ENCODE data around the gene GMFB.
"Not testable (repeated sequence)": the region's sequence is repeated elsewhere in the genome, so short reads cannot be mapped to it uniquely, and the experiment has no call there.

GMFB gene

GRCh38 chr14:54458536-54458935 is 30.2 kb downstream of the GMFB start:
- not testable (repeated sequence) for DNase-seq (ENCODE audit: low spot score)

GRCh38 chr14:54457609-54457996 is 31.2 kb downstream of the GMFB start:
- DNase-seq (ENCODE audit: low spot score): no peak

GRCh38 chr14:54456820-54457608 is 31.8 kb downstream of the GMFB start:
- not testable (repeated sequence) for DNase-seq (ENCODE audit: low spot score)

GRCh38 chr14:54455363-54455762 is 33.4 kb downstream of the GMFB start:
- DNase-seq (ENCODE audit: low spot score): no peak

GRCh38 chr14:54453990-54454389 is 34.8 kb downstream of the GMFB start:
- DNase-seq (ENCODE audit: low spot score): not testable (repeated sequence)

GRCh38 chr14:54453252-54453651 is 35.5 kb downstream of the GMFB start:
- no peak for DNase-seq (ENCODE audit: low spot score)

- no peak for DNase-seq (ENCODE audit: low spot score)
Measured at GRCh38 chr14:54451961-54452360, 36.8 kb downstream of the GMFB start.

GRCh38 chr14:54451121-54451601 is 37.6 kb downstream of the GMFB start:
- DNase-seq (ENCODE audit: low spot score): no peak

GRCh38 chr14:54450535-54450934 is 38.2 kb downstream of the GMFB start:
- no peak for DNase-seq (ENCODE audit: low spot score)

- DNase-seq (ENCODE audit: low spot score): no peak
Measured at GRCh38 chr14:54447231-54447692, 41.5 kb downstream of the GMFB start.

- DNase-seq (ENCODE audit: low spot score): no peak
Measured at GRCh38 chr14:54446161-54446693, 42.6 kb downstream of the GMFB start.

- DNase-seq (ENCODE audit: low spot score): no peak
Measured at GRCh38 chr14:54444681-54445080, 44.1 kb downstream of the GMFB start.

- DNase-seq (ENCODE audit: low spot score): no peak
Measured at GRCh38 chr14:54443981-54444380, 44.8 kb downstream of the GMFB start.

- DNase-seq (ENCODE audit: low spot score): not testable (repeated sequence)
Measured at GRCh38 chr14:54442961-54443360, 45.8 kb downstream of the GMFB start.

GRCh38 chr14:54440873-54441868 is 47.6 kb downstream of the GMFB start, which contains the start of gene CNIH1:
TSS of gene CNIH1 (minus strand) at chr14:54441374. CDS start at chr14:54441327, 47 bp downstream.
- peak; percentile 83 for DNase-seq (ENCODE audit: low spot score)

- DNase-seq (ENCODE audit: low spot score): no peak
Measured at GRCh38 chr14:54440476-54440872, 48.3 kb downstream of the GMFB start.

- no peak for DNase-seq (ENCODE audit: low spot score)
Measured at GRCh38 chr14:54440037-54440436, 48.7 kb downstream of the GMFB start.

- DNase-seq (ENCODE audit: low spot score): no peak
Measured at GRCh38 chr14:54438703-54439102, 50.1 kb downstream of the GMFB start.

GRCh38 chr14:54437954-54438353 is 50.8 kb downstream of the GMFB start:
- DNase-seq (ENCODE audit: low spot score): not testable (repeated sequence)

GRCh38 chr14:54435500-54435981 is 53.2 kb downstream of the GMFB start:
- no peak for DNase-seq (ENCODE audit: low spot score)

- no peak for DNase-seq (ENCODE audit: low spot score)
Measured at GRCh38 chr14:54428527-54428926, 60.3 kb downstream of the GMFB start.

- no peak for DNase-seq (ENCODE audit: low spot score)
Measured at GRCh38 chr14:54427871-54428270, 60.9 kb downstream of the GMFB start.
